Ishikawa (cell line): ENCODE data around the gene CEP164.

Experiments
- CEBPB ChIP-seq: IDR thresholded peaks from 2 replicates; pipeline ENCODE4 v1.6.1; 2012
- CREB1 ChIP-seq: IDR thresholded peaks from 2 replicates; pipeline ENCODE4 v1.6.1; 2012; ENCODE audit warnings: low read depth
- EGR1 ChIP-seq: IDR thresholded peaks from 2 replicates; pipeline ENCODE4 v1.6.1; 2012
- EP300 ChIP-seq: IDR thresholded peaks from 2 replicates; pipeline ENCODE4 v1.6.1; 2012; ENCODE audit warnings: borderline replicate concordance
- FOXM1 ChIP-seq: IDR thresholded peaks from 2 replicates; pipeline ENCODE4 v1.6.1; 2012; ENCODE audit warnings: low read depth, borderline replicate concordance
- MAX ChIP-seq: IDR thresholded peaks from 2 replicates; pipeline ENCODE4 v1.6.1; 2012
- NFIC ChIP-seq: IDR thresholded peaks from 2 replicates; pipeline ENCODE4 v1.6.1; 2012
- RAD21 ChIP-seq: IDR thresholded peaks from 2 replicates; pipeline ENCODE4 v1.6.1; 2012; ENCODE audit warnings: low read depth
- REST ChIP-seq: IDR thresholded peaks from 2 replicates; pipeline ENCODE4 v1.6.1; 2012; ENCODE audit warnings: low read depth, mild to moderate bottlenecking
- TAF1 ChIP-seq: IDR thresholded peaks from 2 replicates; pipeline ENCODE4 v1.6.1; 2012; ENCODE audit warnings: low read depth, mild to moderate bottlenecking
- TCF12 ChIP-seq: IDR thresholded peaks from 2 replicates; pipeline ENCODE4 v1.6.1; 2012; ENCODE audit warnings: low read depth
- TEAD4 ChIP-seq: IDR thresholded peaks from 2 replicates; pipeline ENCODE4 v1.6.1; 2012
- USF1 ChIP-seq: IDR thresholded peaks from 2 replicates; pipeline ENCODE4 v1.6.1; 2012
- YY1 ChIP-seq: IDR thresholded peaks from 2 replicates; pipeline ENCODE4 v1.6.1; 2012; ENCODE audit warnings: low read depth
- ZBTB7A ChIP-seq: IDR thresholded peaks from 2 replicates; pipeline ENCODE4 v1.6.1; 2012; ENCODE audit warnings: low read depth

Gene CEP164

GRCh38 chr11:117287668-117288067 lies 40.0 kb upstream of the CEP164 start:
- TF ChIP-seq EP300 (no peak), CREB1 (no peak), FOXM1 (no peak), NFIC (no peak), REST (no peak), RAD21 (no peak), TCF12 (no peak), MAX (no peak), ZBTB7A (no peak), USF1 (no peak), TEAD4 (no peak), YY1 (no peak), TAF1 (no peak), CEBPB (no peak), EGR1 (no peak)

GRCh38 chr11:117289795-117290194 lies 37.9 kb upstream of the CEP164 start:
- TF ChIP-seq REST = no peak
- TF ChIP-seq TCF12 = no peak
- no peak for TF ChIP-seq RAD21
- no peak for TF ChIP-seq USF1
- TF ChIP-seq EP300 = no peak
- no peak for TF ChIP-seq NFIC
- no peak for TF ChIP-seq TEAD4
- no peak for TF ChIP-seq CREB1
- no peak for TF ChIP-seq CEBPB
- no peak for TF ChIP-seq FOXM1
- no peak for TF ChIP-seq EGR1
- no peak for TF ChIP-seq YY1
- no peak for TF ChIP-seq TAF1
- TF ChIP-seq ZBTB7A = no peak
- TF ChIP-seq MAX = no peak

- TF ChIP-seq TCF12 (no peak), RAD21 (no peak), REST (no peak)
Measured at GRCh38 chr11:117290809-117291396, 36.8 kb upstream of the CEP164 start, which contains the start of gene BACE1-AS. Gene BACE1-AS (plus strand): TSS chr11:117291346.

- TF ChIP-seq ZBTB7A (no peak), CEBPB (no peak), TEAD4 (no peak), YY1 (no peak), USF1 (no peak)
Measured at GRCh38 chr11:117292616-117293015, 35.0 kb upstream of the CEP164 start.
